DND-41 (cell line): ENCODE data around the gene UNC5C.

ENCODE experiments used
- CTCF ChIP-seq: IDR thresholded peaks from 2 replicates; pipeline ENCODE4 v1.5.1; 2012; ENCODE audit warnings: borderline replicate concordance, low read length, moderate library complexity, mild to moderate bottlenecking; ENCODE audit not compliant: poor library complexity, severe bottlenecking; ENCODE audit errors: extremely low read depth
- EZH2 ChIP-seq: IDR thresholded peaks from 3 replicates; pipeline ENCODE4 v1.6.1; 2012; ENCODE audit warnings: borderline replicate concordance, low read depth, mild to moderate bottlenecking, moderate library complexity, low read length, inconsistent platforms; ENCODE audit not compliant: severe bottlenecking

- TF ChIP-seq CTCF: no peak
- no peak for TF ChIP-seq EZH2
Observed at GRCh38 chr4:95296052-95296451, 252.7 kb downstream of the UNC5C start.
